SK-N-MC (cell line): Measurements from ENCODE around the gene MFNG.

ENCODE experiments used
- EZH2 ChIP-seq: fragments of 200-600 bp; sonication (generic); IDR thresholded peaks from one replicate; pipeline ENCODE4 v1.6.1; 2017; ENCODE audit warnings: antibody characterized with exemption
- FOXP2 ChIP-seq: optimal IDR thresholded peaks from 2 replicates; pipeline ENCODE3; 2011; ENCODE audit warnings: mild to moderate bottlenecking, moderate library complexity; ENCODE audit not compliant: insufficient read depth; ENCODE audit errors: extremely low read length, control extremely low read depth
- POLR2AphosphoS5 ChIP-seq: IDR thresholded peaks from 2 replicates; pipeline ENCODE4 v1.6.1; 2012; ENCODE audit warnings: mild to moderate bottlenecking, low read depth, low read length, borderline replicate concordance

DNA sequence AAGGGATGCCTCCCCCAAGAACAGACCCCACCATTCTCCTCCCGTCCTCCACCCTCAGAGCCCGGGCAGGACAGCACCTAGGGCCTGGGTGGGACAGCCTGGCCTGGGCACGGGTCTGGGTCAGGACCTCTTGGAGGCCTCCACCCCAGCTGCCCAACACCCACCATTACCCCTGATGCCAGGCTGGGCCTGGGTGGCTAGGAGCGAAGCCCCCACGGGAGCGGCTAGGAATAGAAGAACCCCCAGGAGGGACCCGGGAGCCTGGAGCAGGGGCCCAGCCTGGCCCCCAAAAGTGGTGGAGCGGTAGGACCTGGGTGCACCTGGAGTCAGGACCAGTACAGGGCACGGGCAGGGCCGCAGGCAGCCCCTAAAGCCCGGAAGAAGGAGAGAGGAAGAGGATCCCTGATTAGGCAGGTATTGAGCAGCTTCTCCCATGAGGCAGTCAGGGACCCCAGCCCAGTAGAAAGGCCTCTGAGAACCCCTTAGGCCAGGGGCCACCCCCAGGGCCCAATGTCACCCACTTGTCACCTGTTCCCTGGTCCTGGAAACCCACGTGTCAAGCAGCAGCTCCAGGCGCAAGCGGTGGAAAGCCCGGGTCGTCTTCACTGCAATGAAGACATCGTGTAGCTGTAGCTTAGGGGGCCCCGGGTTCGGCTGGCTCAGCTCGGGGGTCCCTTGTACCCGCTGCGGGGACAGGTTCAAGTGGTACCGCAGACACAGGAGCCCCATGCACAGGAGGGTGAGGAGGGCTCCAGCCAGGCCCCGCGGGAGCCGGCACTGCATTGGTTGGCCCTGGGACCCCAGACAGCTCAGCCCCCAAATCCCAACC, 575 bp downstream of the MFNG start:
- TF ChIP-seq EZH2 (no peak), POLR2AphosphoS5 (no peak), FOXP2 (no peak)
